ENCODE data around the gene IGF2BP1. TPM values are rescaled to one million over a fixed set of nuclear protein-coding genes. Genes with fewer than 3 reads are reported as not detected.

IGF2BP1 gene
- total and polyA plus RNA-seq, 2 donors (not counting 1 experiment from before 2014, with no cell fraction given): under 0.01 to 1.1 TPM

- TF ChIP-seq EZH2 (IDR thresholded peaks at IDR 0.05; ENCODE audit: low read length, missing control alignments): no peak
- TF ChIP-seq, protein P1, sequence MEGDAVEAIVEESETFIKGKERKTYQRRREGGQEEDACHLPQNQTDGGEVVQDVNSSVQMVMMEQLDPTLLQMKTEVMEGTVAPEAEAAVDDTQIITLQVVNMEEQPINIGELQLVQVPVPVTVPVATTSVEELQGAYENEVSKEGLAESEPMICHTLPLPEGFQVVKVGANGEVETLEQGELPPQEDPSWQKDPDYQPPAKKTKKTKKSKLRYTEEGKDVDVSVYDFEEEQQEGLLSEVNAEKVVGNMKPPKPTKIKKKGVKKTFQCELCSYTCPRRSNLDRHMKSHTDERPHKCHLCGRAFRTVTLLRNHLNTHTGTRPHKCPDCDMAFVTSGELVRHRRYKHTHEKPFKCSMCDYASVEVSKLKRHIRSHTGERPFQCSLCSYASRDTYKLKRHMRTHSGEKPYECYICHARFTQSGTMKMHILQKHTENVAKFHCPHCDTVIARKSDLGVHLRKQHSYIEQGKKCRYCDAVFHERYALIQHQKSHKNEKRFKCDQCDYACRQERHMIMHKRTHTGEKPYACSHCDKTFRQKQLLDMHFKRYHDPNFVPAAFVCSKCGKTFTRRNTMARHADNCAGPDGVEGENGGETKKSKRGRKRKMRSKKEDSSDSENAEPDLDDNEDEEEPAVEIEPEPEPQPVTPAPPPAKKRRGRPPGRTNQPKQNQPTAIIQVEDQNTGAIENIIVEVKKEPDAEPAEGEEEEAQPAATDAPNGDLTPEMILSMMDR (conservative IDR thresholded peaks at IDR 0.05 in 1 of 2, IDR thresholded peaks at IDR 0.05 in 1 of 2; ENCODE audit: low read depth in 1 of 2, low read length in 2 of 2): no peak
- Histone ChIP-seq H3K27me3 (ENCODE audit: control insufficient read depth, insufficient read depth, low read length) (peaks cover 4% of the 10 kb centered on the region), H3K9me3 (ENCODE audit: control insufficient read depth, insufficient read depth, low read depth, low read length) (no peaks in the 10 kb centered on the region), H3K4me3 (replicated peaks in 1 of 4; ENCODE audit: control extremely low read depth in 1 of 4, insufficient read depth in 1 of 4, low read depth in 3 of 4, low read length in 4 of 4) (no peak overlapping the region), H3K36me3 (ENCODE audit: control insufficient read depth, insufficient read depth, low read length) (no peaks in the 10 kb centered on the region), H4K20me1 (ENCODE audit: control insufficient read depth, extremely low read depth, insufficient read depth, low read length) (no peaks in the 10 kb centered on the region), H3K4me2 (ENCODE audit: extremely low read depth, insufficient read depth, low read length) (no peak overlapping the region), H3K4me1 (ENCODE audit: control insufficient read depth, extremely low read depth, insufficient read depth, low read length) (no peaks in the 10 kb centered on the region), H2AFZ (ENCODE audit: low read length) (no peak overlapping the region), H3K79me2 (ENCODE audit: control insufficient read depth, insufficient read depth, low read length) (no peaks in the 10 kb centered on the region), H3K9ac (ENCODE audit: insufficient read depth, low read length) (no peak overlapping the region), H3K27ac (ENCODE audit: insufficient read depth, low read length) (no peak overlapping the region)
- DNase-seq (ENCODE audit: low read depth in 2 of 2): no peak
Measured at GRCh38 chr17:49050611-49051010, 53.4 kb downstream of the IGF2BP1 start.

DNA sequence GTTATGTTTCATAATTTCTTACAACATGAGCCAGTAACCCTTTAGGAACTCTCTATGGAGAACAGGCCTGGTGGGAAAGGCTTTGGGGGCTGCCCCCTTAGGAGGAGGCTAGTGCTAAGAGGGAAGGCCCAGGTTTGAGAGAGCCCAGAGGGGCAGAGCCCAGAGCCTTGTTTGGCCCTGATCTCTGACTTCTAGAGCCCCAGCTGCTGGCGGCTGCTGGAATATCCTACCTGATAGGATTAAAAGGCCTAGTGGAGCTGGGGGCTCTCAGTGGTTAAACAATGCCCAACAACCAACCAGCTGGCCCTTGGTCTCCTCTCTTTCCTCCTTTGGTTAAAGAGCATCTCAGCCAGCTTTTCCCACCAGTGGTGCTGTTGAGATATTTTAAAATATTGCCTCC is 54.1 kb downstream of the IGF2BP1 start:
- no peak overlapping the region for H3K4me3 ChIP-seq (replicated peaks in 1 of 4; ENCODE audit: control extremely low read depth in 1 of 4, insufficient read depth in 1 of 4, low read depth in 3 of 4, low read length in 4 of 4)
- no peak for DNase-seq (ENCODE audit: low read depth in 2 of 2)
- no peaks in the 10 kb centered on the region for H3K4me1 ChIP-seq (ENCODE audit: control insufficient read depth, extremely low read depth, insufficient read depth, low read length)
- no peak overlapping the region for H3K9ac ChIP-seq (ENCODE audit: insufficient read depth, low read length)
- no peaks in the 10 kb centered on the region for H3K79me2 ChIP-seq (ENCODE audit: control insufficient read depth, insufficient read depth, low read length)
- no peak overlapping the region for H3K27ac ChIP-seq (ENCODE audit: insufficient read depth, low read length)
- no peaks in the 10 kb centered on the region for H3K9me3 ChIP-seq (ENCODE audit: control insufficient read depth, insufficient read depth, low read depth, low read length)
- H3K27me3 ChIP-seq (ENCODE audit: control insufficient read depth, insufficient read depth, low read length): peaks cover 4% of the 10 kb centered on the region
- no peaks in the 10 kb centered on the region for H4K20me1 ChIP-seq (ENCODE audit: control insufficient read depth, extremely low read depth, insufficient read depth, low read length)
- no peaks in the 10 kb centered on the region for H3K36me3 ChIP-seq (ENCODE audit: control insufficient read depth, insufficient read depth, low read length)
- H3K4me2 ChIP-seq (ENCODE audit: extremely low read depth, insufficient read depth, low read length): no peak overlapping the region
- H2AFZ ChIP-seq (ENCODE audit: low read length): no peak overlapping the region
- TF ChIP-seq, protein P1 (conservative IDR thresholded peaks at IDR 0.05 in 1 of 2, IDR thresholded peaks at IDR 0.05 in 1 of 2; ENCODE audit: low read depth in 1 of 2, low read length in 2 of 2): no peak
- TF ChIP-seq EZH2 (IDR thresholded peaks at IDR 0.05; ENCODE audit: low read length, missing control alignments): no peak

DNA sequence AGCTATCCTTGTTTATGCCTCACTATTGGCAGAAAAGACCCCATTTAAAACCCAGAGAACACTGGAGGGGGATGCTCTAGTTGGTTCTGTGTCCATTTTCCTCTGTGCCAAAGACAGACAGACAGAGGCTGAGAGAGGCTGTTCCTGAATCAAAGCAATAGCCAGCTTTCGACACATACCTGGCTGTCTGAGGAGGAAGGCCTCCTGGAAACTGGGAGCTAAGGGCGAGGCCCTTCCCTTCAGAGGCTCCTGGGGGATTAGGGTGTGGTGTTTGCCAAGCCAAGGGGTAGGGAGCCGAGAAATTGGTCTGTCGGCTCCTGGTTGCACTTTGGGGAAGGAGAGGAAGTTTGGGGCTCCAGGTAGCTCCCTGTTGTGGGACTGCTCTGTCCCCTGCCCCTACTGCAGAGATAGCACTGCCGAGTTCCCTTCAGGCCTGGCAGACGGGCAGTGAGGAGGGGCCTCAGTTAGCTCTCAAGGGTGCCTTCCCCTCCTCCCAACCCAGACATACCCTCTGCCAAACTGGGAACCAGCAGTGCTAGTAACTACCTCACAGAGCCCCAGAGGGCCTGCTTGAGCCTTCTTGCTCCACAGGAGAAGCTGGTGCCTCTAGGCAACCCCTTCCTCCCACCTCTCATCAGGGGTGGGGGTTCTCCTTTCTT is 56.1 kb downstream of the IGF2BP1 start:
- H2AFZ ChIP-seq (ENCODE audit: low read length): no peak overlapping the region
- no peak for TF ChIP-seq EZH2 (IDR thresholded peaks at IDR 0.05; ENCODE audit: low read length, missing control alignments)
- TF ChIP-seq, protein P1 (conservative IDR thresholded peaks at IDR 0.05 in 1 of 2, IDR thresholded peaks at IDR 0.05 in 1 of 2; ENCODE audit: low read depth in 1 of 2, low read length in 2 of 2): no peak
- DNase-seq (ENCODE audit: low read depth in 2 of 2): no peak
- H3K27me3 ChIP-seq (ENCODE audit: control insufficient read depth, insufficient read depth, low read length): peaks cover 4% of the 10 kb centered on the region
- H3K4me1 ChIP-seq (ENCODE audit: control insufficient read depth, extremely low read depth, insufficient read depth, low read length): no peaks in the 10 kb centered on the region
- H3K27ac ChIP-seq (ENCODE audit: insufficient read depth, low read length): no peak overlapping the region
- no peaks in the 10 kb centered on the region for H3K9me3 ChIP-seq (ENCODE audit: control insufficient read depth, insufficient read depth, low read depth, low read length)
- H3K4me3 ChIP-seq (replicated peaks in 1 of 4; ENCODE audit: control extremely low read depth in 1 of 4, insufficient read depth in 1 of 4, low read depth in 3 of 4, low read length in 4 of 4): no peak overlapping the region
- no peaks in the 10 kb centered on the region for H4K20me1 ChIP-seq (ENCODE audit: control insufficient read depth, extremely low read depth, insufficient read depth, low read length)
- H3K36me3 ChIP-seq (ENCODE audit: control insufficient read depth, insufficient read depth, low read length): no peaks in the 10 kb centered on the region
- no peak overlapping the region for H3K4me2 ChIP-seq (ENCODE audit: extremely low read depth, insufficient read depth, low read length)
- H3K79me2 ChIP-seq (ENCODE audit: control insufficient read depth, insufficient read depth, low read length): no peaks in the 10 kb centered on the region
- H3K9ac ChIP-seq (ENCODE audit: insufficient read depth, low read length): no peak overlapping the region
